Measurements from ENCODE around the gene GPR78.
"Not testable (repeated sequence)": the region's sequence is repeated elsewhere in the genome, so short reads cannot be mapped to it uniquely, and the experiment has no call there.

GPR78 gene

GRCh38 chr4:8615921-8616787 lies 36.0 kb downstream of the GPR78 start:
- H3K27me3 Mint-ChIP-seq (ENCODE audit: low read depth, poor library complexity), result peaks cover 9% of the 10 kb centered on the region
- H3K27ac Mint-ChIP-seq, result no peak overlapping the region
- no peaks in the 10 kb centered on the region for H3K9me3 Mint-ChIP-seq
- DNase-seq, result no peak
- TF ChIP-seq, protein P1, sequence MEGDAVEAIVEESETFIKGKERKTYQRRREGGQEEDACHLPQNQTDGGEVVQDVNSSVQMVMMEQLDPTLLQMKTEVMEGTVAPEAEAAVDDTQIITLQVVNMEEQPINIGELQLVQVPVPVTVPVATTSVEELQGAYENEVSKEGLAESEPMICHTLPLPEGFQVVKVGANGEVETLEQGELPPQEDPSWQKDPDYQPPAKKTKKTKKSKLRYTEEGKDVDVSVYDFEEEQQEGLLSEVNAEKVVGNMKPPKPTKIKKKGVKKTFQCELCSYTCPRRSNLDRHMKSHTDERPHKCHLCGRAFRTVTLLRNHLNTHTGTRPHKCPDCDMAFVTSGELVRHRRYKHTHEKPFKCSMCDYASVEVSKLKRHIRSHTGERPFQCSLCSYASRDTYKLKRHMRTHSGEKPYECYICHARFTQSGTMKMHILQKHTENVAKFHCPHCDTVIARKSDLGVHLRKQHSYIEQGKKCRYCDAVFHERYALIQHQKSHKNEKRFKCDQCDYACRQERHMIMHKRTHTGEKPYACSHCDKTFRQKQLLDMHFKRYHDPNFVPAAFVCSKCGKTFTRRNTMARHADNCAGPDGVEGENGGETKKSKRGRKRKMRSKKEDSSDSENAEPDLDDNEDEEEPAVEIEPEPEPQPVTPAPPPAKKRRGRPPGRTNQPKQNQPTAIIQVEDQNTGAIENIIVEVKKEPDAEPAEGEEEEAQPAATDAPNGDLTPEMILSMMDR (IDR thresholded peaks at IDR 0.05), result no peak
- H3K4me3 Mint-ChIP-seq, result no peak overlapping the region
- H3K36me3 Mint-ChIP-seq (ENCODE audit: low read depth), result no peaks in the 10 kb centered on the region
- no peaks in the 10 kb centered on the region for H3K4me1 Mint-ChIP-seq

DNA sequence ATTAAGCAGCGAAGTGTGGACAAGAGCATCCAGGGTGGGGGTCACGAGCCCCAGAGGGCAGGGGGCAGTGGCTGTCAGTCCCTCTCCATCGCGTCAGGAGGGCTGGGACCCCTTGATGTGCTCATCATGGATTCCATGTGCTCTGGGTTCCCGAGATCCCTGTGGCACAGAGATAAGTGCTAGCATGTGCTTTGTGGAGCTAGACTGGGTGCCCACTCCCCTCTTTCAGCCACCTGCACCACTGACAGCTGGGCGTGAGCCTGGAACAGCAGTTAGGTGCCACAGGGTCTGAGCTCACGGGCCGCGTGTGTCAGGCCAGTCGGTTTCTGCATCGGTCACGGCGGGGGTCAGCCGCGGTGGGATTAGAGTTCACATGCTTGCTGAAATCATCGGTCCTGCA lies 36.6 kb downstream of the GPR78 start:
- TF ChIP-seq, protein P1 (IDR thresholded peaks at IDR 0.05), result no peak
- Mint-ChIP-seq H3K36me3 (ENCODE audit: low read depth) (no peaks in the 10 kb centered on the region), H3K27ac (no peak overlapping the region), H3K9me3 (no peaks in the 10 kb centered on the region), H3K27me3 (ENCODE audit: low read depth, poor library complexity) (peaks cover 4% of the 10 kb centered on the region), H3K4me1 (no peaks in the 10 kb centered on the region), H3K4me3 (no peak overlapping the region)
- no peak for DNase-seq

GRCh38 chr4:8617486-8618040 lies 37.4 kb downstream of the GPR78 start:
- Mint-ChIP-seq H3K9me3 (no peaks in the 10 kb centered on the region), H3K4me1 (no peaks in the 10 kb centered on the region), H3K27me3 (ENCODE audit: low read depth, poor library complexity) (peaks cover 4% of the 10 kb centered on the region), H3K27ac (no peak overlapping the region), H3K36me3 (ENCODE audit: low read depth) (no peaks in the 10 kb centered on the region), H3K4me3 (no peak overlapping the region)
- no peak for DNase-seq
- TF ChIP-seq, protein P1 (IDR thresholded peaks at IDR 0.05), result no peak

DNA sequence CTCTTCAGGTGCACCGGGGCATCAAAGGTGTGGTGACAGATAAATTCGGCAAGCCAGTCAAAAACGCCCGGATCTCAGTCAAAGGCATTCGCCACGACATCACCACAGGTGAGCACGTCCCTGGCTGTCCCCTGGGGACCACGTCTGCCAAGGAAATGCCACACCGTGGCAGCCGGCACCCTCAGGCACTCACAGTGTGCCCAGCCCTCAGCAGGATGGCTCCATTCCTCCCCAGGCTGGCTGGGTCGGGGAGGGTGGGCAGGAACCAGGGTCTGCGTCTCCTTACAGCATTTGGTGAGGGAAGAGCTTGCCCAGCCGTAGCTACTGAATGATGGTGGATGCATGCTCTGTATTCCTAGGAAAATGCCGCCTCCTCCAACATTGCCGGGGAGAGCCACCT lies 38.2 kb downstream of the GPR78 start:
- Mint-ChIP-seq H3K27me3 (ENCODE audit: low read depth, poor library complexity) (peaks cover 4% of the 10 kb centered on the region), H3K27ac (no peak overlapping the region), H3K4me1 (no peaks in the 10 kb centered on the region), H3K36me3 (ENCODE audit: low read depth) (no peaks in the 10 kb centered on the region), H3K9me3 (no peaks in the 10 kb centered on the region), H3K4me3 (no peak overlapping the region)
- TF ChIP-seq, protein P1 (IDR thresholded peaks at IDR 0.05), result no peak
- DNase-seq, result no peak

DNA sequence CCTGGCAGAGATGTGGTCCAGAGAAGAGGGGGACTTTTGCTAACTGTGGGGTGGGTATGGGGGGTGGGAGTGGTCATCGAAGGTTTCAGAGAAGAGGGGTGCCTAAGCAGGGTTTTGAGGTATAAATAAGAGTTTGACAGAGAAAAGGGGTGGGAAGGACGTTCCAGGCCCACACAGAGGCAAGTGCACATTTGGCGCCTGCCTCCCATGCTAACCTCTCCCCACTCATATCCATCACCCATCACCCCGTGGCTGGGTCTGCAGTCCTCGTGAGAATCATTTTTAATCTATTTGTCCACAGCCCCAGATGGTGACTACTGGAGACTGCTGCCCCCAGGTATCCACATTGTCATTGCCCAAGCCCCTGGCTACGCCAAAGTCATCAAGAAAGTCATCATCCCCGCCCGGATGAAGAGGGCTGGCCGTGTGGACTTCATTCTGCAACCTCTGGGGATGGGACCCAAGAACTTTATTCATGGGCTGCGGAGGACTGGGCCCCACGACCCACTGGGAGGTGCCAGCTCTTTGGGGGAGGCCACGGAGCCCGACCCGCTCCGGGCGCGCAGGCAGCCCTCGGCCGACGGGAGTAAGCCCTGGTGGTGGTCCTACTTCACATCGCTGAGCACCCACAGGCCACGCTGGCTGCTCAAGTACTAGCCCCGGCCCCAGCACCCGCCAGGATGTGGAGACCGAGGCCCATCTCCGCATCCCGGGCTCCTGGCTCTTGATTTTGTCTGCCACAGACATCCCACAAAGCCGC lies 38.9 kb downstream of the GPR78 start:
- Mint-ChIP-seq H3K27me3 (ENCODE audit: low read depth, poor library complexity) (peaks cover 4% of the 10 kb centered on the region), H3K4me1 (no peaks in the 10 kb centered on the region), H3K4me3 (no peak overlapping the region), H3K36me3 (ENCODE audit: low read depth) (no peaks in the 10 kb centered on the region), H3K9me3 (no peaks in the 10 kb centered on the region), H3K27ac (no peak overlapping the region)
- TF ChIP-seq, protein P1 (IDR thresholded peaks at IDR 0.05), result no peak
- DNase-seq, result no peak

DNA sequence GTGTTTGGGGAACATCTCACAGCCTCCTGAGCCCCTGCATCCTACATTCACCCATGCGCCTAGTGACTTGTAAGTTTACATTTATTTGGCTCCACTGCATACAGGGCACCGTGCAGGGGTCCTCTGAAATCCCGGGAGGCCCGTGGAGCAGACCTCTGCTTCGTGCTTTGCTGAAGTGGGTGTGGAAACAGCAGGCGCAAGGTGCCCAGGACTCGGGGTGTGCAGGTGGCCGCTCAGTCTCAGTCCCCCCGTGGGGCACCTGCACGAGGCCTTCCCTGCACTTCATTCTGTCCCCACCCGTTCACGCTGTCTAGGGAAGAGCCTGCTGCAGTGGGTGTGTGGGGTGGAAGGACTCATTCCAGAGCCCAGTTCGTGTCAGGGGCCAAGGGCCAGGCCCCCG lies 40.9 kb downstream of the GPR78 start:
- not testable (repeated sequence) for H3K27me3 Mint-ChIP-seq (ENCODE audit: low read depth, poor library complexity); H3K27ac Mint-ChIP-seq; DNase-seq; H3K4me3 Mint-ChIP-seq; H3K4me1 Mint-ChIP-seq; H3K36me3 Mint-ChIP-seq (ENCODE audit: low read depth); H3K9me3 Mint-ChIP-seq

DNA sequence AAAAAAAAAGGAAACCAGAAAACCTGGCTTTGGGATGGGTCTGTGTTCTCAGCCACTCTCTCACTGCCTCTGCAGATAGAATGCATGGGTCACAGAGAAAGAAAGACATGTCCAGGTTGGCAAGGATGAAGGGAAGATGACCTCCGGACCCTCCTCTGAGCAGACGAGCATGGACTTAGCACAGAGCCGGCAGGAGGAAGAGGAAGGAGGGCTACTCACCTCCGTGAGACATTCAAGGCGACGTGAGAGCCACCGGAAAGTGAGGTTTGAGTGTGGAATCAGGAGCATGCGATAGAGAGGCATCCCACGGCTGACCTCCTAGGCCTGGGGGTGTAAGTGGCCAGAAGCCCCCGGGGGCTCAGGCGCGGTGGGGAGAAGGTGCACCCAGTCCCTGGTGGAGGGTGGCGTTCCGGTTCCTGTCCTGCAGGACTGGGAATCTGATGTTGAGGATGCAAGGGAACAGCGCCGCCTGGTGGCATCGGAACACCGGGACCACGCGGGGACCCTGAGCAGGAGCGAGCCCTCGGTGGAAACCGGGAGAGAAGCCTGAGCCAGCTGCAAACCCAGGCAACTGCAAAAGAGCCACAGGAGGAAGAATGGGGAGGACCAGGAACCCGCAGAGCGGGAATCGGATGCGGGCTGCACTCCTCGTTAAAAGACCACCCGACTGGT lies 44.5 kb downstream of the GPR78 start:
- H3K9me3 Mint-ChIP-seq; H3K4me3 Mint-ChIP-seq; H3K27me3 Mint-ChIP-seq (ENCODE audit: low read depth, poor library complexity); DNase-seq; H3K4me1 Mint-ChIP-seq; H3K36me3 Mint-ChIP-seq (ENCODE audit: low read depth); H3K27ac Mint-ChIP-seq: not testable (repeated sequence)

DNA sequence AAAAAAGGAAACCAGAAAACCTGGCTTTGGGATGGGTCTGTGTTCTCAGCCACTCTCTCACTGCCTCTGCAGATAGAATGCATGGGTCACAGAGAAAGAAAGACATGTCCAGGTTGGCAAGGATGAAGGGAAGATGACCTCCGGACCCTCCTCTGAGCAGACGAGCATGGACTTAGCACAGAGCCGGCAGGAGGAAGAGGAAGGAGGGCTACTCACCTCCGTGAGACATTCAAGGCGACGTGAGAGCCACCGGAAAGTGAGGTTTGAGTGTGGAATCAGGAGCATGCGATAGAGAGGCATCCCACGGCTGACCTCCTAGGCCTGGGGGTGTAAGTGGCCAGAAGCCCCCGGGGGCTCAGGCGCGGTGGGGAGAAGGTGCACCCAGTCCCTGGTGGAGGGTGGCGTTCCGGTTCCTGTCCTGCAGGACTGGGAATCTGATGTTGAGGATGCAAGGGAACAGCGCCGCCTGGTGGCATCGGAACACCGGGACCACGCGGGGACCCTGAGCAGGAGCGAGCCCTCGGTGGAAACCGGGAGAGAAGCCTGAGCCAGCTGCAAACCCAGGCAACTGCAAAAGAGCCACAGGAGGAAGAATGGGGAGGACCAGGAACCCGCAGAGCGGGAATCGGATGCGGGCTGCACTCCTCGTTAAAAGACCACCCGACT lies 50.2 kb downstream of the GPR78 start:
- not testable (repeated sequence) for DNase-seq; H3K27me3 Mint-ChIP-seq (ENCODE audit: low read depth, poor library complexity); H3K4me1 Mint-ChIP-seq; H3K9me3 Mint-ChIP-seq; H3K4me3 Mint-ChIP-seq; H3K27ac Mint-ChIP-seq; H3K36me3 Mint-ChIP-seq (ENCODE audit: low read depth)
